HG02571 (cell line): ENCODE measurements around the gene USP35.
"Not testable (repeated sequence)": the region's sequence is repeated elsewhere in the genome, so short reads cannot be mapped to it uniquely, and the experiment has no call there.

Experiments
- ATAC-seq: cut with Tn5 transposase; IDR thresholded peaks from one replicate; pipeline ENCODE4 v1.9.1; 2021; ENCODE audit warnings: mild to moderate bottlenecking, moderate library complexity; ENCODE audit not compliant: unreplicated experiment

The USP35 gene

GRCh38 chr11:78168539-78169477, 19.9 kb upstream of the USP35 start:
- no peak for ATAC-seq

GRCh38 chr11:78170413-78170812, 18.3 kb upstream of the USP35 start:
- no peak for ATAC-seq

DNA sequence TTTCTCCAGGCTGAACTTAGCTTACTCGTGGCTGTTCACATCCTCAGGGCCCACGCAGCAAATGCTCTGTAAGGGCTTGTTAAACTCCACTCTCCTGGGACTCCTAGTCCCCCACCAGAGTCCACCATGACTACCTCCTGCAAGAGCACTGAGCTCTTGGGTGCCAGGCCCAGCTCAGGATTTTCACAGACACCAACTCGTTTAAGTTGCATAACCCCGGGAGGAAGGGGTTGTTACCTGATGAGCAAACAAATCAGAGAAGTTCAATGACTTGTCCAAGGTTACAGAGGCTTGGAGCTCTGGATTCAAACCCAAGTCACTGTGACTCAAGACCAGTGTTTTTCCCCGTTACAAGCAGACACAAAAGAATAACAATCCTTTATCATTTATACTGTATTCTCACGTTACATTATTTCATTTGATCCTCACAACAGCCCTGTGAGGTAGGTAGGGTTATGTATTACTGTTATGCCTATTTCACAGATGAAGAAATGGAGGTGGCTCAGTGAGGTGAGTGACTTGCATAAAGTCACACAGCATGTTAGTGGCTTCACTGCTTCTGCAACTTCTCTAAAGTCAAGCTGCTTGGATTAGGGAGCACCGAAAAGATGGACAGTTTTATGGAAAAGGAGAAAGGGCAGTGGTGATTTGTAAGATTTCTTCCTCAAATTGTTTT, 17.7 kb upstream of the USP35 start:
- ATAC-seq = no peak

DNA sequence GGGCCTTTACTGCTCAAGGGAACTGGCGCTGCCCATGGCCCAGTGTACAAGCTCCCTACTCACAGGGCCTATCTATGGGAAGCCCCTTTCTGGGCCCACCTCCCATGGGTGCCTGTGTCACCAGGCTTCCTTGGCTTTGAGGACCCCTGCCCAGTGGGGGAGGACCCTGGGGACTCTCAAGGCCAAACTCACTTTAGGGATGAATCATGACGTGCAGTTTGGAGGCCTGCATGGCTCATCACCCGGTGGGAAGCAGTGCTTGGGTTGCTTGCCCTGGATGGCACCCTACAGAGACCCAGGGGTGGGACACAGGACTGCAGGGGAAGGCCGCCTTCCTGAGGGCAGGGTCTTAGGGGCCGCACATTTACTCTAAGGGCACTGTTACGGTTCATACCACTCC, 16.8 kb upstream of the USP35 start:
- no peak for ATAC-seq

GRCh38 chr11:78175862-78176261, 12.9 kb upstream of the USP35 start:
- not testable (repeated sequence) for ATAC-seq

- no peak for ATAC-seq
These were observed 12.0 kb upstream of the USP35 start for GRCh38 chr11:78176605-78177141.

GRCh38 chr11:78177216-78177615, 11.5 kb upstream of the USP35 start:
- no peak for ATAC-seq

DNA sequence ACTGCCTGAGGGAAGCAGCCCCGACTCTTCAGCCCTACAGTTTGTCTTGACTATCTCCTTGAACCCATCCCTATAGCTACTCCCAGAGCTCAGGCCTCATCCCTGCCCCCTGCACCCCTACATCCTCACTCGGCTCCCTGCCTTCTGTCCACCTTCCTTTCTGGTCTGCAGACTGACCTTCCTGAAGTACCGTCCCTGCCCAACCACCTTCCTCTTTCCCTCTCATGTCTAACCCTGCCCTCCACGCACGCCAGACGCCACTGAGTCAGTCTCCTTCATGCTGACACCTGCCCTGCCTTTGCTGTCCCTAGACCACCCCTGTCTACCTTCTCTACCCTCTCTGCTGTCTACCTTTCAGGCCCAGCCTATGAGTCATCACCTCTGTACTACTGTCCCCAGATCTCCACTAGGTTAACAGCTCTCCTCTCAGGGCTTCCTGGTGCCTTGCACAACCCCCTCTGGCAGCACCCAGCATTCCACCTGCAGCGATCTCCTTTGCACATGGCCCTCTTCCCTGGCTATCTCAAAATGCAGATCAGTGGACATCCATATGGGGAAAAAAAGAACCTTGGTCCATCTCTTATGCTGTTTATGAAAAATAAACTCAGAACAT, 9.2 kb upstream of the USP35 start:
- ATAC-seq = no peak

- ATAC-seq = no peak
These were observed 8.0 kb upstream of the USP35 start for GRCh38 chr11:78180751-78181150.

- no peak for ATAC-seq
These were observed 7.5 kb upstream of the USP35 start for GRCh38 chr11:78181185-78181584.

- ATAC-seq = peak; percentile 22
These were observed 1.1 kb upstream of the USP35 start for GRCh38 chr11:78187366-78188285.

- no peak for ATAC-seq
These were observed 530 bp downstream of the USP35 start for GRCh38 chr11:78189174-78189724.

- no peak for ATAC-seq
These were observed 1.1 kb downstream of the USP35 start for GRCh38 chr11:78189851-78190250.

DNA sequence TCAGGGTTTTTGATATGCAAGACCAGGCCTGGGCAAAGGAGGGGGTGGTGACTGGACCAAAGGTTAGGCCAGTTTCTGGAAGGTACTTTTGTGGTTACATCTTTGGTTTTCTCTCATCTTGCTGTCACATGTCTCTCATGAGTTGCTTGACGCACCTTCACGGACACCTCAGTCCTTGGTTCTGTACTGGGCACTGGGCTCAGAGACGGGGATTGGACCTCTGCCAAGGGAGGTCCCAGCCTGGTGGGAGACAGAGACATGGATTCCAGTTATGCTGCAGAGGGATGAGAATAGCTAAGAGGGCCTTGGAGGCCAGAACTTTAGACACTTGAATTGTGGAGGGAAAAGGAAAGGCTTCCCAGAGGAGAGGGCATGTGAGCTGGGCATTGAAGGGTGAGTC, 1.7 kb downstream of the USP35 start:
- ATAC-seq = no peak

- ATAC-seq = no peak
These were observed 2.3 kb downstream of the USP35 start for GRCh38 chr11:78190871-78191538.

DNA sequence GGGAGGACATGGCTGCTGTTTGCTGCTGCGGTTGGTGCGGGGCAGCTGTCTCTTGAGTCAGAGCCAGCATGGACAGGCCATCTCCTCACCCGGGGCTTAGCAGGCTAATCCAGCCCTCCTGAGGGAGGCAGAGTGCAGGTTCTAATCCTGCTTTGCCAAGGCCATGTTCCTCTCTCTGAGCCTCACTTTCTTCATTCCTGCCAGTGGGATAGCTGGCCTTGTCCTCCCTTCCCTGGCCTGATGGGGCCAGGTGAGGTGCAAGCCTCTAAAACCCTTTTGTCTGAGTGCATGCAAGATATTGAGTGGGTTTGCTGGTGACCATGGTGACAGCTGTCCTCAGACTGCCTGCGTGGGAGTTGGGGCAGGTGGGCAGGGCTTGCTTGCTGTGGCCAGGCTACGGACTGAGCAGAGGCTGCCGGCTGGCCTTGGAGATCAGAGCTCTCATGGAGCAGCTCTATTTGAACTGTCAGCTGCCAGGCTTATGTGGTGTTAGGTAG, 3.6 kb downstream of the USP35 start:
- no peak for ATAC-seq

DNA sequence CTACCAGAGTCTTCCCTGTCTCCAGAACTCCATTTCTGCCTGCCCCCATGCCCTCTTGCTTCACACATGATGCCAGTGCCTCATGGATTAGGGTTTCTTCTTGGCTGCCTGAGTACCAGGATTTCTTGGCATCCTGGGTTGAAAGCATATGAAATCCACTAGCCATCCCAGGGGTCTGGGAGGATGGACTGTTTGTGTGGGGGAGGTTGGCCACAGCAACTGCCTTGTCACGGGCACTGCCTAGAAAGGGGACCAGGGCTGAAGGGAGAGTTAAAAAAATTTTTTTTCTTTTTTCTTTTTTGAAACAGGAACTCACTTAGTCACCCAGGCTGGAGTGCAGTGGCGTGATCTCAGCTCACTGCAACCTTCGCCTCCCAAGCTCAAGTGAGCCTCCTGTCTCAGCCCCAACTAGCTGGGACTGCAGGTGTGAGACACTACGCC, 4.2 kb downstream of the USP35 start:
- no peak for ATAC-seq

- ATAC-seq = no peak
These were observed 5.1 kb downstream of the USP35 start for GRCh38 chr11:78193806-78194205.

GRCh38 chr11:78194490-78194889, 5.8 kb downstream of the USP35 start:
- no peak for ATAC-seq
